HG03378 (cell line): Measurements from ENCODE around the gene TXNL4A.
A peak's percentile ranks its signal among the peaks of the same experiment; 100 is the strongest.
"Not testable (repeated sequence)": the region's sequence is repeated elsewhere in the genome, so short reads cannot be mapped to it uniquely, and the experiment has no call there.

ENCODE experiments used
- ATAC-seq: cut with Tn5 transposase; IDR thresholded peaks from one replicate; pipeline ENCODE4 v1.9.1; 2021; ENCODE audit warnings: mild to moderate bottlenecking, moderate library complexity; ENCODE audit not compliant: unreplicated experiment

Gene TXNL4A

GRCh38 chr18:79988451-79989194 is at the start of gene TXNL4A:
Gene TXNL4A (minus strand): TSS chr18:79988563. CDS start chr18:79988392, 171 bp downstream.
- peak; percentile 81 for ATAC-seq

GRCh38 chr18:80037300-80037699 is 48.9 kb upstream of the TXNL4A start:
- no peak for ATAC-seq

- ATAC-seq: no peak
Measured at GRCh38 chr18:80035997-80036396, 47.6 kb upstream of the TXNL4A start.

- ATAC-seq: no peak
Measured at GRCh38 chr18:80034852-80035406, 46.6 kb upstream of the TXNL4A start.

GRCh38 chr18:80034068-80034851 is 45.9 kb upstream of the TXNL4A start, which contains the start of gene RBFA:
Gene RBFA (plus strand): TSS chr18:80034434. CDS start chr18:80034496, 62 bp downstream.
- peak; percentile 52 for ATAC-seq

GRCh38 chr18:80033181-80034067 is 45.1 kb upstream of the TXNL4A start:
- ATAC-seq: peak; percentile 46

- no peak for ATAC-seq
Measured at GRCh38 chr18:80029690-80030089, 41.3 kb upstream of the TXNL4A start.

GRCh38 chr18:80027719-80028118 is 39.4 kb upstream of the TXNL4A start:
- ATAC-seq: not testable (repeated sequence)

GRCh38 chr18:80026363-80026762 is 38.0 kb upstream of the TXNL4A start:
- ATAC-seq: no peak

GRCh38 chr18:80023173-80023572 is 34.8 kb upstream of the TXNL4A start:
- no peak for ATAC-seq

GRCh38 chr18:80022613-80023012 is 34.2 kb upstream of the TXNL4A start:
- no peak for ATAC-seq

- ATAC-seq: no peak
Measured at GRCh38 chr18:80012714-80013113, 24.4 kb upstream of the TXNL4A start.

- not testable (repeated sequence) for ATAC-seq
Measured at GRCh38 chr18:80011496-80012137, 23.3 kb upstream of the TXNL4A start.

- ATAC-seq: no peak
Measured at GRCh38 chr18:80010551-80010906, 22.2 kb upstream of the TXNL4A start.

- no peak for ATAC-seq
Measured at GRCh38 chr18:80009661-80010550, 21.5 kb upstream of the TXNL4A start.

GRCh38 chr18:80006724-80007123 is 18.4 kb upstream of the TXNL4A start:
- no peak for ATAC-seq

GRCh38 chr18:80004600-80005342 is 16.4 kb upstream of the TXNL4A start:
- no peak for ATAC-seq

GRCh38 chr18:80002468-80002867 is 14.1 kb upstream of the TXNL4A start:
- ATAC-seq: no peak

- ATAC-seq: no peak
Measured at GRCh38 chr18:80000877-80001276, 12.5 kb upstream of the TXNL4A start.
